ENCODE data around the gene PSRC1. TPM values are rescaled to one million over a fixed set of nuclear protein-coding genes. Genes with fewer than 3 reads are reported as not detected.

PSRC1 gene
- total RNA-seq, 1 donor from 2014 or later: 4.2 TPM

- intact Hi-C loops (cut with DNase I): no loop called here
- TF ChIP-seq CTCF (IDR thresholded peaks at IDR 0.05): no peak
- DNase-seq: no peak
- Histone ChIP-seq H3K4me3 (no peak overlapping the region), H3K27me3 (ENCODE audit: low read depth) (no peaks in the 10 kb centered on the region), H3K36me3 (no peaks in the 10 kb centered on the region), H3K4me1 (peaks cover 8% of the 10 kb centered on the region), H3K9me3 (no peaks in the 10 kb centered on the region), H3K27ac (no peak overlapping the region)
- ATAC-seq: no peak
Observed at GRCh38 chr1:109261578-109261977, 21.4 kb downstream of the PSRC1 start.

GRCh38 chr1:109261006-109261405 lies 21.9 kb downstream of the PSRC1 start:
- H3K27ac ChIP-seq: no peak overlapping the region
- no peak for ATAC-seq
- no peak overlapping the region for H3K4me3 ChIP-seq
- H3K4me1 ChIP-seq: peaks cover 8% of the 10 kb centered on the region
- intact Hi-C loops (cut with DNase I): no loop called here
- H3K27me3 ChIP-seq (ENCODE audit: low read depth): no peaks in the 10 kb centered on the region
- no peaks in the 10 kb centered on the region for H3K36me3 ChIP-seq
- no peak for TF ChIP-seq CTCF (IDR thresholded peaks at IDR 0.05)
- H3K9me3 ChIP-seq: no peaks in the 10 kb centered on the region
- DNase-seq: no peak

GRCh38 chr1:109259674-109260557 lies 23.0 kb downstream of the PSRC1 start:
- Histone ChIP-seq H3K4me1 (peaks cover 14% of the 10 kb centered on the region), H3K27ac (no peak overlapping the region), H3K27me3 (ENCODE audit: low read depth) (no peaks in the 10 kb centered on the region), H3K36me3 (no peaks in the 10 kb centered on the region), H3K9me3 (no peaks in the 10 kb centered on the region), H3K4me3 (no peak overlapping the region)
- intact Hi-C loops (cut with DNase I): no loop called here
- TF ChIP-seq CTCF (IDR thresholded peaks at IDR 0.05): no peak
- DNase-seq (no peak), ATAC-seq (no peak)

- no peaks in the 10 kb centered on the region for H3K9me3 ChIP-seq
- TF ChIP-seq CTCF (IDR thresholded peaks at IDR 0.05): no peak
- intact Hi-C loops (cut with DNase I): no loop called here
- peaks cover 19% of the 10 kb centered on the region for H3K4me1 ChIP-seq
- H3K4me3 ChIP-seq: no peak overlapping the region
- no peak for DNase-seq
- H3K27me3 ChIP-seq (ENCODE audit: low read depth): no peaks in the 10 kb centered on the region
- ATAC-seq: no peak
- H3K27ac ChIP-seq: no peak overlapping the region
- no peaks in the 10 kb centered on the region for H3K36me3 ChIP-seq
Observed at GRCh38 chr1:109258481-109259466, 24.2 kb downstream of the PSRC1 start.

GRCh38 chr1:109257682-109258421 lies 25.1 kb downstream of the PSRC1 start:
- intact Hi-C loops (cut with DNase I): no loop called here
- Histone ChIP-seq H3K27me3 (ENCODE audit: low read depth) (no peaks in the 10 kb centered on the region), H3K9me3 (no peaks in the 10 kb centered on the region), H3K4me3 (no peak overlapping the region), H3K4me1 (peaks cover 20% of the 10 kb centered on the region), H3K36me3 (no peaks in the 10 kb centered on the region), H3K27ac (no peak overlapping the region)
- ATAC-seq: no peak
- DNase-seq: no peak
- TF ChIP-seq CTCF (IDR thresholded peaks at IDR 0.05): no peak

Measured in lower lobe of right lung (tissue), 2 donors.